ENCODE results near the gene HASPIN.

Gene HASPIN

GRCh38 chr17:3759597-3760216, 36.0 kb downstream of the HASPIN start:
- Histone ChIP-seq H3K79me1 (ENCODE audit: low read length) (peaks cover 3% of the 10 kb centered on the region), H2AFZ (ENCODE audit: insufficient read depth, low read length, poor library complexity) (no peak overlapping the region), H3K9me3 (ENCODE audit: insufficient read depth, low read depth, low read length) (peaks cover 6% of the 10 kb centered on the region), H4K91ac (ENCODE audit: low read depth, low read length) (no peak overlapping the region), H3K4me3 (ENCODE audit: low read depth, low read length) (no peak overlapping the region), H3K14ac (ENCODE audit: low read length) (no peak overlapping the region), H3K4me1 (ENCODE audit: control insufficient read depth in 1 of 2, insufficient read depth in 2 of 2, low read length in 2 of 2) (peaks cover 4 to 6% of the 10 kb centered on the region in 2 experiments), H2BK12ac (ENCODE audit: low read length) (no peak overlapping the region), H3K36me3 (ENCODE audit: control insufficient read depth in 1 of 2, insufficient read depth in 2 of 2, low read length in 2 of 2) (no peaks in the 10 kb centered on the region), H3K23ac (ENCODE audit: low read length) (no peak overlapping the region), H3K79me2 (ENCODE audit: control insufficient read depth, insufficient read depth, low read length, poor library complexity) (peaks cover 3% of the 10 kb centered on the region), H2BK5ac (ENCODE audit: low read depth, low read length, poor library complexity) (no peak overlapping the region), H2AK5ac (ENCODE audit: low read length) (no peak overlapping the region), H3K9ac (ENCODE audit: low read length) (no peak overlapping the region), H4K8ac (ENCODE audit: low read depth, low read length) (no peak overlapping the region), H2BK120ac (ENCODE audit: insufficient read depth, low read length, poor library complexity) (no peak overlapping the region), H3K4me2 (ENCODE audit: low read length) (no peak overlapping the region), H3K27me3 (ENCODE audit: insufficient read depth, low read length) (no peaks in the 10 kb centered on the region), H3K27ac (ENCODE audit: low read depth, low read length) (no peak overlapping the region), H3K18ac (ENCODE audit: low read length) (no peak overlapping the region), H4K12ac (ENCODE audit: low read depth, low read length) (no peak overlapping the region), H3K4ac (ENCODE audit: low read depth, low read length) (no peak overlapping the region)
- no CpG with 5 or more reads among the region's 6 CpGs for WGBS (ENCODE audit: extremely low coverage, insufficient coverage, insufficient read length)
- no peak for DNase-seq

- Histone ChIP-seq H2AK5ac (ENCODE audit: low read length) (no peak overlapping the region), H3K23ac (ENCODE audit: low read length) (no peak overlapping the region), H3K14ac (ENCODE audit: low read length) (no peak overlapping the region), H4K12ac (ENCODE audit: low read depth, low read length) (no peak overlapping the region), H4K91ac (ENCODE audit: low read depth, low read length) (no peak overlapping the region), H2AFZ (ENCODE audit: insufficient read depth, low read length, poor library complexity) (no peak overlapping the region), H3K27ac (ENCODE audit: low read depth, low read length) (no peak overlapping the region), H3K4me3 (ENCODE audit: low read depth, low read length) (no peak overlapping the region), H3K9me3 (ENCODE audit: insufficient read depth, low read depth, low read length) (peaks cover 6% of the 10 kb centered on the region), H3K79me2 (ENCODE audit: control insufficient read depth, insufficient read depth, low read length, poor library complexity) (no peaks in the 10 kb centered on the region), H3K79me1 (ENCODE audit: low read length) (no peaks in the 10 kb centered on the region), H2BK12ac (ENCODE audit: low read length) (no peak overlapping the region), H3K9ac (ENCODE audit: low read length) (no peak overlapping the region), H4K8ac (ENCODE audit: low read depth, low read length) (no peak overlapping the region), H3K18ac (ENCODE audit: low read length) (no peak overlapping the region), H3K4me2 (ENCODE audit: low read length) (no peak overlapping the region), H3K4me1 (ENCODE audit: control insufficient read depth in 1 of 2, insufficient read depth in 2 of 2, low read length in 2 of 2) (no peaks in the 10 kb centered on the region), H3K4ac (ENCODE audit: low read depth, low read length) (no peak overlapping the region), H3K36me3 (ENCODE audit: control insufficient read depth in 1 of 2, insufficient read depth in 2 of 2, low read length in 2 of 2) (no peaks in the 10 kb centered on the region), H2BK5ac (ENCODE audit: low read depth, low read length, poor library complexity) (no peak overlapping the region), H2BK120ac (ENCODE audit: insufficient read depth, low read length, poor library complexity) (no peak overlapping the region), H3K27me3 (ENCODE audit: insufficient read depth, low read length) (no peaks in the 10 kb centered on the region)
- DNase-seq: no peak
- no CpG with 5 or more reads among the region's 23 CpGs for WGBS (ENCODE audit: extremely low coverage, insufficient coverage, insufficient read length)
Measured at GRCh38 chr17:3761036-3761917, 37.6 kb downstream of the HASPIN start.

DNA sequence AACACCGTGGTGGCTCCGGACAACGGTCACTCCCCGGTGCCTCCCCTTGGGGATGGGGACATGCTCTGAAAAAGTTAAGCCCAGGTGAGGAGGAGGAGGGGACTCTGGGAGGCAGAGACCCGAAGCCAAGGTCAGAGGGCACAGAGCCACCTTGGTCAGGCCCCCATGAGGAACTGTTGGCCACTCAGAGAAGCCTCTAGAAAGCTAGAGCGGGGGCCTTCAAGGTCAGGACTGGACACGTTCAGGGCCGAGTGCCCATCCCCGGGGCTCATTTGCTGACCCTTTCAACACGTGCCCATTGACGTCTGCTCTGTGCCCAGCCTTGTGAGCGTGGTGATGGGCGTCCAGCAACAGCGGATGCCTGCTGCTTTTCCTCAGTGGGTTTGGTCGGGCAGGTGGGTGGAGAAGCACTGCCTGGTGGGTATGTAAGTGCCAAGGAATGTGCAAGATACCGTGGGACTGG, 38.2 kb downstream of the HASPIN start:
- Histone ChIP-seq H3K4me2 (ENCODE audit: low read length) (no peak overlapping the region), H3K4me3 (ENCODE audit: low read depth, low read length) (no peak overlapping the region), H4K91ac (ENCODE audit: low read depth, low read length) (no peak overlapping the region), H2BK5ac (ENCODE audit: low read depth, low read length, poor library complexity) (no peak overlapping the region), H3K4me1 (ENCODE audit: control insufficient read depth in 1 of 2, insufficient read depth in 2 of 2, low read length in 2 of 2) (no peaks in the 10 kb centered on the region), H3K36me3 (ENCODE audit: control insufficient read depth in 1 of 2, insufficient read depth in 2 of 2, low read length in 2 of 2) (no peaks in the 10 kb centered on the region), H3K9ac (ENCODE audit: low read length) (no peak overlapping the region), H2AK5ac (ENCODE audit: low read length) (no peak overlapping the region), H4K12ac (ENCODE audit: low read depth, low read length) (no peak overlapping the region), H3K27me3 (ENCODE audit: insufficient read depth, low read length) (no peaks in the 10 kb centered on the region), H2BK12ac (ENCODE audit: low read length) (no peak overlapping the region), H3K9me3 (ENCODE audit: insufficient read depth, low read depth, low read length) (peaks cover 6% of the 10 kb centered on the region), H3K23ac (ENCODE audit: low read length) (no peak overlapping the region), H3K79me1 (ENCODE audit: low read length) (no peaks in the 10 kb centered on the region), H2AFZ (ENCODE audit: insufficient read depth, low read length, poor library complexity) (no peak overlapping the region), H3K79me2 (ENCODE audit: control insufficient read depth, insufficient read depth, low read length, poor library complexity) (no peaks in the 10 kb centered on the region), H2BK120ac (ENCODE audit: insufficient read depth, low read length, poor library complexity) (no peak overlapping the region), H3K27ac (ENCODE audit: low read depth, low read length) (no peak overlapping the region), H4K8ac (ENCODE audit: low read depth, low read length) (no peak overlapping the region), H3K18ac (ENCODE audit: low read length) (no peak overlapping the region), H3K14ac (ENCODE audit: low read length) (no peak overlapping the region), H3K4ac (ENCODE audit: low read depth, low read length) (no peak overlapping the region)
- WGBS (ENCODE audit: extremely low coverage, insufficient coverage, insufficient read length): no CpG with 5 or more reads among the region's 16 CpGs
- no peak for DNase-seq

GRCh38 chr17:3762922-3763776, 39.4 kb downstream of the HASPIN start:
- no peak overlapping the region for H3K4me3 ChIP-seq (ENCODE audit: low read depth, low read length)
- no peak overlapping the region for H4K12ac ChIP-seq (ENCODE audit: low read depth, low read length)
- no peak for DNase-seq
- peaks cover 7% of the 10 kb centered on the region for H3K9me3 ChIP-seq (ENCODE audit: insufficient read depth, low read depth, low read length)
- no peaks in the 10 kb centered on the region for H3K36me3 ChIP-seq (ENCODE audit: control insufficient read depth in 1 of 2, insufficient read depth in 2 of 2, low read length in 2 of 2)
- no peaks in the 10 kb centered on the region for H3K27me3 ChIP-seq (ENCODE audit: insufficient read depth, low read length)
- H2AFZ ChIP-seq (ENCODE audit: insufficient read depth, low read length, poor library complexity): no peak overlapping the region
- no peaks in the 10 kb centered on the region for H3K4me1 ChIP-seq (ENCODE audit: control insufficient read depth in 1 of 2, insufficient read depth in 2 of 2, low read length in 2 of 2)
- no peak overlapping the region for H2BK120ac ChIP-seq (ENCODE audit: insufficient read depth, low read length, poor library complexity)
- no peak overlapping the region for H4K8ac ChIP-seq (ENCODE audit: low read depth, low read length)
- no peaks in the 10 kb centered on the region for H3K79me1 ChIP-seq (ENCODE audit: low read length)
- H2BK12ac ChIP-seq (ENCODE audit: low read length): no peak overlapping the region
- no peak overlapping the region for H3K4ac ChIP-seq (ENCODE audit: low read depth, low read length)
- no peaks in the 10 kb centered on the region for H3K79me2 ChIP-seq (ENCODE audit: control insufficient read depth, insufficient read depth, low read length, poor library complexity)
- H2AK5ac ChIP-seq (ENCODE audit: low read length): no peak overlapping the region
- H4K91ac ChIP-seq (ENCODE audit: low read depth, low read length): no peak overlapping the region
- H3K4me2 ChIP-seq (ENCODE audit: low read length): no peak overlapping the region
- no peak overlapping the region for H3K14ac ChIP-seq (ENCODE audit: low read length)
- H3K27ac ChIP-seq (ENCODE audit: low read depth, low read length): no peak overlapping the region
- H3K9ac ChIP-seq (ENCODE audit: low read length): no peak overlapping the region
- no peak overlapping the region for H3K18ac ChIP-seq (ENCODE audit: low read length)
- no peak overlapping the region for H3K23ac ChIP-seq (ENCODE audit: low read length)
- H2BK5ac ChIP-seq (ENCODE audit: low read depth, low read length, poor library complexity): no peak overlapping the region
- WGBS (ENCODE audit: extremely low coverage, insufficient coverage, insufficient read length): no CpG with 5 or more reads among the region's 14 CpGs

Measured in trophoblast cell (in vitro differentiated cells and primary cell).